T47D (cell line): ENCODE data around the gene GMDS.

Experiments used
- DNase-seq, 2 experiments: peaks; one replicate each; pipeline versions ENCODE4 v3.0.0 to v3.0.0-alpha.2; 2011 to 2012; ENCODE audit warnings: low read depth in 1 of 2, low spot score in 1 of 2
- JUND ChIP-seq: IDR thresholded peaks from 2 replicates; pipeline ENCODE4 v1.6.1; 2012; ENCODE audit warnings: low read depth
- in situ Hi-C: cut with HindIII; loops from 2 replicates; pipeline ENCODE4 v1.10.0; 2016; ENCODE audit warnings: low sequenced_read_pairs, low pct_unique_long_range_greater_than_20kb

GMDS gene

DNA sequence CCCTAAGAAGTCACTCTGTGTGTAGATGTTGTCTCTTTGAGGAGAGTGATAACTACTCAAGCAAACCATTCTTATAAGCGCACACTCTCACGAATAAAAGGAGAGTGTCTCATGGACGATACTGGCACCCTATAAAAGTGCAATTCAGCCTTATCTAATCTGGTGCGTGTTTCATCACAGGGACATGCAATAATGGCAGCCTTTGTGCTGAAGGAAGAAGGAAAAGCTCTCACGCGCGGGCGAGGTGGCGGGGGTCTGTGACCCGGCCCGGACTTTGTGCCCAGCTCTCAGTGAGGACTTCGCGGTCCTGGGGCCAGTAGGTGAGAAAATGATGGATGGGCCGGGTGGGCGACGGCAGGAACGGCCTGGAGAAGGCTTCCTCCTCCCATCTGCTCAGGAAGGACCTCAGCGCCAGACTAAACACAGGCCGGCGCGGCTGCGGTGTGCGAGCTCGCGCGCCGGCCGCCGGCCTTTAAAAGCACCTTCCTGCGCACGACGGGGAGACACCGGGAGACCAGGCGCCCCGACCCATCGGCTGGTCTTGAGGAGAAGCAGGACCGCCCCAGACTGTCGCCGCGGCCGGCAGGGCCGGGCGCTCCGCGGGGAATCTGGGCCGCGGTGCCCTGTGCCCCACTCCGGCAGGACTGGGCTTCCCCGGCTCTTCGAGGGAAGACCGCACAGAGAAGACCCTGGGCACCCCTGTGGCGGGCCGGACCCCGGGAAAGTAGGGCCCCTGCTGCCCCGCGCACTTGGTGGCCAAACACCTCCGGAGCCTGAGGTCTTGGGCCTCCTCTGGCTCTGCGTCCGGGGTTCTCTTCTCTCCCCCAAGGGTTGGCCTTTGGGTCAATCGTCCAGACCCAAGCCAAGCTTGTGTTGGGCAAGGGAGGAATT, 644.0 kb downstream of the GMDS start:
- in situ Hi-C loops = no loop called here
- no peak for DNase-seq
- no peak for TF ChIP-seq JUND

DNA sequence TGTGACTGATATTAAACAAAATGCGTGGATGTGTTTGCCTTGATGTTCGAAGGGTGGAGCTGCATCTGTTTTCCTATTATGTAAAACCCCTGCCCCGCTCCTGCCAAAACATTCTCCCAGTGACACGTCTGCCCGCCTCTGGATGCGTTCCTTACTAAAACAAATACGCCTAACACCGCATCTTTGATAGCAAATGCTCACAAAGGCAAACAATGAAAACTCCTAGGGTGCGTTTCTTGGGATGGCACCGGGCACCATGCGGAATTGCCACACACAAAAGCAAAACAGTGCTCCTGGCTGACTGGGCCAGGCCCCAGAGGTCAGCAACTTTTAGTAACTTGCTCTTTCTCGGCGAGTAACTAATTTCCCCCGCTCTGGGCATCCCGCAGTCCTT, 644.6 kb downstream of the GMDS start:
- in situ Hi-C loops = no loop called here
- TF ChIP-seq JUND = no peak
- no peak for DNase-seq

DNA sequence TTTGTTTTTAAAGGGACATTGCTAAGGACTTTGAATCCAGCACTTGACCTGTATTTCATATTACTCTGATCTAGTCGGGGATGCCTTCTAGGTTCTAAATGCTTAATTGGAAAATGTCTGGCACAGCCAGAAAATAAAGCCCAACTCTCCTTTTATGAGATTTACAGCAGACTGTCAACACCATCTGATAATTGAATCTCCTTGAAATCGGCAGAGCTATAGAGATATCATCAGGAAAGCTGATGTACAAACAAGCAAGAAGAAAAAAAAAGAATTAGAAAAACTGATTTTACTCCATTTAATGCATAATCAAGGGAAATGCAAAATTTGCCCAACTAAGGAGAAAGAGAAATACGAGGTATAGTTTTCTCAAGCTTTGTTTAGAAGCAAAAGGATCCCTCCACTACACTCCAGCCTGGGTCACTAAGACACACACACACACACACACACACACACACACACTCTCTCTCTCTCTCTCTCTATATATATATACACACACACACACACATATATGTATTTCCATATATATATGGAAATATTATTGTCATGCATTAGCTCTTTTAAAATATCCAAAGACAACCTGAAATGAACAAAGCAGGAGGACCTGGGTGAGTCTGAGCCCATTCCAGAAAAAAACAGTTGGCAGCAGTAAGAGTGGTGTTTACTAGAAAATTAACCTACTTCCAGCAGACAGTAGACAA, 645.2 kb downstream of the GMDS start:
- no peak for DNase-seq
- in situ Hi-C loops = no loop called here
- no peak for TF ChIP-seq JUND

DNA sequence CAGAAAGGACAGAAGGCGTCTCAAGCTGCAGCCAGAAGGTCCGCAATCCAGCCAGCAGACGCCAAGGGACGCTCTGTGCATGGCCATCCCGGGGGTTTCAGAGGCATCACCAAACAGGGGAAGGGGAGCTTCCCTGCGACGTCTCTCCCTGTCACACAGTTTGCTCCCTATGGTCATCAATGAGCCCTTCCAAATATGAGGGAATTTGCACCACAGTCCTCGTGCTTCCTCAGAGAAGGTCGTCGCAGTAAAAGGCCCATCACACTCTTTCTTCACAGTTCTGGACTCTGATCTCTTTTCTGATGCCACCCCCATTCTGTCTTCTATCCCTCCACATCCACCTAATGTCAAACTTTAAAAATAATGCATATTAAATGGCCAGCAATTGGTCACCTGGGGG, 645.9 kb downstream of the GMDS start:
- TF ChIP-seq JUND = no peak
- in situ Hi-C loops = no loop called here
- no peak for DNase-seq

DNA sequence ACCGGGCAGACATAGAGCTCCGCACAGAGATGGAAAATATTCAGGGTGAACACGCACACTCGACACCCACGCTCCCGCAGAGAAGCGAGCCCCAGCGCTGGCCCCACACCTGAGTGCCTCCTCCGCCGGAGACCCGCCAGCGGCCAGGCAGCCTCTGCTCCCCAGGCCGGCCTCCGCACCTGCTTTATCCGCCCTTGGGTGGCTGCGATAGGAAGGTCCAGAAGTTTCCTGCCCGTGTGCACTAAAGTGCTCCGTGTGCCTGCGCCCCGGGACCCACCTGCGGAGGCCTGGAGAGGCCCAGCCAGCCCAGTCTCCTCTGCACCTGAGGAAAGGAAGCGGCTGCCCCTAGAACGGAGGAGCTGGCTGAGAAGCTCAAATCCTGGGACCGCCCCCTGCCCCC, 646.5 kb downstream of the GMDS start:
- TF ChIP-seq JUND = no peak
- in situ Hi-C loops = no loop called here
- DNase-seq = no peak

DNA sequence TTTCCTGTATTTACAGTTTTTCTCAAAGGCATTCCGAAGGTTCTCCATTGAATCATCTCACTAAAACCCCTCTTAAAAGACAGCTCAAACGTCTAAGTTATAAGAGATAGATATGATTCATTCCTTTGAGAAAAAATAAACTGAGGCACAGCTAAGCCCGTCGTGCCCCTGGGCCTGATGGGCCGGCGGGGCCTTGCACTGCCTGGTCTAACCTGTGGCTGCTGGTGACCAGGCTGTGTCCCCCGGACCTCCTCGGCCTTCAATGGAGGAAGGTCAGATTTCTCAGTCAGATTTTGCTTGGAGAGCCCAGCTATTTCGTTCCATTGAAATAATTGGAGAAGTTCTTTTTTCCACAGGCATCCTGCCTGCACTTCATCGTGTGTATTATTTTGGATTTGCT, 647.0 kb downstream of the GMDS start:
- in situ Hi-C loops = no loop called here
- TF ChIP-seq JUND = no peak
- DNase-seq = no peak

DNA sequence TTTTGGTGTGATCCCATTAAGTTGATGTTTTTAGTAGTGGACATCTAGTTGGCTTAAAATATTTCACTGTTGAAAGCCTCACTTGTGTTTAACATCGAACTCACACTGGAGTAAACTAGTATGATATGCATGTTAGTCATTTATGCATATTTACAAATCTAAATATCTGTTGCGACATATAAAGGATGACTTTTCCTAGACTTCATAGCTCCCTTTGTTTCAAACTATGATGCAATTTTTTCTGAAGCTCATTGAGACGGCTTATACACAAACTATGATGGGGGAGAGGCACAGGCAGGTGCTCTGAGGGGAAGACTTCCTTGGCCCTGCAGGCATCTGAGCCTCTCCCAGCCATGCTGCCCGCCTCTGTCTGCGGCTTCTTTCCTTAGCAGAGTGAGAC, 647.5 kb downstream of the GMDS start:
- in situ Hi-C loops = no loop called here
- TF ChIP-seq JUND = no peak
- no peak for DNase-seq

DNA sequence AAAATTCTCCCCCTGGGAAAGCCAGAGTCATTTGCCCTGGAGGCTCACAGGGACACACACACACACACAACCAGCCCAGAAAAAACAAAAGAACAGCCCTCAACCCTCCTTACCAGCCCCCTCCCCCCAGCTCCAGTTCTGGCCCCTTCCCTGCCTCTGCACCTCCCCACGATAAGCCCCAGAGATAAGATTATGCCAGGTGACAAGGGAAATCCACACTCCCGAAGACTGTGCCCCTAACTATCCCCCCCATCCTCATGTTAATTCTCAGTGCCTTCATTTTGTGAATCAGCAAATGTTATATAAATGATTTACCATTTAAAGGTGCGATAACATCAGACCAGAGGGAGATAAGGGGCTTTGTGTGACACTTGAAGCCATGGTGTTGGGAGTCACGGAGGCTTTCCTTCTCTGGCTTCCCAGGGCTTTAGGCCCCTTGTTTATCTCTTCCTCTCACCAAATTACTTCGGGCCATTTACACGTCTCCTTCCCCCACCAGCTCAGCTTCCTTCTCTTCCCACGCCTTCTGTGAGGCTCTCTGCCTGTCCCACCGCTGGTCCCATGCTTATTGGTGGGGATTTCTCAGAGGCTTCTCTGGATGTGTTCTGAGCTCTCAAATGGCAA, 648.2 kb downstream of the GMDS start:
- in situ Hi-C loops = no loop called here
- TF ChIP-seq JUND = no peak
- no peak for DNase-seq

DNA sequence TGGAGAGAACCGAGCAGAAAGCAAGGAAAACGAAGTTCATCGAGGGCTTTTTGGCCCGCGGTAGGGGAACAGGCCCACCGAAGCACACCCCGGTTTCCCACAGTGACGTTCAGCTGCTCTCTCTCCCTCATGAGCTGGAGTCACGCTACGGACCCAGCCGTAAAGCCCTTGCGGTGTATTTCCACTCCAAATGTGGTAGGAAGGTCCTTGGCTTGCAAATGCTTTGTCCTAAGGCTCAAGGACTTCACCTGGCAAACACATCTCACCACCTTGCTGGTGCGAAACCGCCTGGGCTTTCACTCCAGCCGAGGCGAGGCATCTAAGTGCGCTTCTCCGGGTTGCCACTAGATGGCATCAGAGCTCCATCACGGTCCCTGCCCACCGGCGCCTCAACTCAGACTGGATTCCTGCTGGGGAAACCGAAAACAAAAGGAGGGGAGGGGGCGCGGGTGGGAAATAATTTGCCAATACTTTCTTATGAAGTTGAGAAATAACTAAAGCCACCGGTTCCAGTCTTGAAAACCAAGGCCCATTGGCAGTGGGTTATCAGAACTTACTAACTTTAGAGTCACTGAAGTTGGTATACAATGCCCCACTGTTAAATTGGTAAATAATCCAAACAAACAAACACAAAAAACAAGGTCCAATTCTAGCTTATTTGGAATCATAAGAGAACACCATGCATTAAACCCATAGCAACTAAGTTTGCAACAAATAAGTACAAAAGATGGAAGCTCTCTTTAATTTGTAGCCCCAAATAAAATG, 649.1 kb downstream of the GMDS start:
- peak; percentile 71 to 81 for DNase-seq
- no peak for TF ChIP-seq JUND
- in situ Hi-C loops = no loop called here

DNA sequence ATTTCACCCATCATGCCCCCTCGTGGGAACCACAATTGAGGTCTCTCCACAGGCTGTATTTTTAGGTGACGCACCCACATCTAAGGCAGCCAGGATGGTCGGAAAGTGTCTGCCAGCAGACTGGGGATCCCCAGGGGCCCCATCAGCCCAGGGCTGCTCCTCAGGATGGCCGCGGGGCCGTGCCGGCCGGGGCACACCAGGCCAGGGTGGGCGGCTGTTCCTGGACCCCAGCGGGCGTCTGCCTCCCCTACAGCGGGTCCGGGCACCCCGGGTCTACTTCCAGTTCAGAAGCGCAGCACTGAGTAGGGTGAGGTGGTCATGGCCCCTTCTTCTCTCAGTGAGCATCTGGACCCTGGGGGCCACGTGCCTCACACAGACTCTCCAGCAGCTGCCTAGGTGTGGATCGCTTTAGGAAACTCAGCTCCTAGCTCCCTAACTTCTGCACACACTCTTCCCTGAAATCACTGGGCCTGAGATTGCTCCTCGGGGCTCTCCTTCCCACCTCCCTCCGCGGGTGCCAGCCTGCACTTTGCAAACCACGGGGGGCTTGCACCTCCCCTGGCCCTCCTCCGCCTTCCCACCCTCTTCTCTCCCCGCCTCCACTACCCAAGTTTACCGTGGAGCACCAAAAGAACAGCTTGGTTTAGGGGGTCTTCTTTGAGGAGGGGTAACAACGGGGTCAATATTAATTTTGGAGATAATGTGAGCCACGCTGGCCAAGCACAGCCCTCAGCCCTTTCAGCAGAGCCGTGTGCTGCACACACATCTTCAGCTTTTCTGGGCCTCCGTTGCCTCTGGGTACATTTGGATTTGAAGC, 649.9 kb downstream of the GMDS start:
- no peak for TF ChIP-seq JUND
- in situ Hi-C loops = no loop called here
- no peak for DNase-seq

DNA sequence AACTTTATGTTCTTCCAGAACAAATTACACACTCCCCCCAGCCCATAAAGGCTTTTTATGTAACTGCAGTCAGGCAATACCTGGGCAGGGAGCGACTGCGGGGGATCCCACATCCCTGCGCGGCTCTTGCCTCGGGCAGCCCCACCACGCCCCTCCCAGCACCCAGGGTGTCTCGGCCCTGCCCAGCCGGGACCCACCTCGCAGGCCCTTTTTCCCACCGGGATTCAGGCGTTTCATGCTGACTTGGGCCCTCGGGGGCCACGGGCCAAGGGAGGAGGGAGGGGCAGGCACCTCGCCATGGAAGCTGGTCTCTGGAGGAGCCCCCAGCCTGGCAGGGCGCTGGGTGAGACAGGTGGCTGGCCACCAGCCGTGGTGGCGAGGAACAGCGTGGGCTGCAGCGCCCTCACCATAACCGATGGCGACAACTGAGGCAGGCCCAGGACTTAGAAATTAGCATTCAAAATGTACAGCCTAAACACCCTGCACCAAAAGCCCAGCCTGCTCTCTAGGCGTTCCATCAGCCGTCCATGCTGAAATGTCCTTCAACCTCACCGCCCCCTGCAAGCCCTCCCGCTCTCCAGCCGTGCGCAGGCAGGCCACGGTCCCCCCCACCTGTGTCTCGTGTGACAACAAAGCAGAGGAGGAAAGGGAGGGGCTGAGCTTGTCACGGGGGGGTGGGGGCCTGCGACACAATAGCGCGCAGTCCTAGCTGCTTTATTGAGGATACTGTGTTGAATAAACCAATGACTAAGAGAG, 650.8 kb downstream of the GMDS start:
- DNase-seq = no peak
- TF ChIP-seq JUND = no peak
- in situ Hi-C loops = no loop called here

DNA sequence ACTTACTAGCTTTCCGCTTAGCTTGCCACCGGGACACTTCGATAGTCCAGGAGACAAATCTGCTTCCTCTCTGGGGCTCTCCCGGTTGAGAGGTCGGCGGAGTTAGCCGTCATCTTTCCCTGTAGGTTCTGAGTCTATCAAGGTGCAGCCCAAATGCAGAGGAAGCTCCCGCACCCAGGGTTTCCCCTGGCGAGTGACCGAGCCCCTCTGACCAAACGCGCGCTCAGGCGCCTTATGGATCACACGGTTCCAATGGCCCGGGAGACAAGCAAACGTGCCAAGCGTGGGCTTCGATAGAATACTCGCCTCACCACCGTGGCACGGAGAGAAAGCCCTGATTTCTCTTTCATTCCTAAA, 651.5 kb downstream of the GMDS start:
- in situ Hi-C loops = no loop called here
- TF ChIP-seq JUND = no peak
- DNase-seq = no peak
